ENCODE data around the gene SLC39A9.

Gene SLC39A9

GRCh38 chr14:69487771-69488170, 89.3 kb downstream of the SLC39A9 start:
- Histone ChIP-seq H3K36me3 (replicated peaks; ENCODE audit: low read depth, low read length) (no peaks in the 10 kb centered on the region), H3K4me3 (ENCODE audit: low read length) (no peak overlapping the region), H2AFZ (ENCODE audit: low read depth, low read length) (no peak overlapping the region), H3K27me3 (ENCODE audit: low read depth, low read length) (peaks cover 3% of the 10 kb centered on the region; the same call in 1 of the 2 replicates), H4K20me1 (ENCODE audit: insufficient read depth, low read length) (no peaks in the 10 kb centered on the region), H3K79me2 (ENCODE audit: low read length) (no peaks in the 10 kb centered on the region), H3K27ac (ENCODE audit: low read length) (no peak overlapping the region), H3K9me3 (ENCODE audit: insufficient read depth, low read length) (no peaks in the 10 kb centered on the region), H3K4me2 (ENCODE audit: low read length) (no peak overlapping the region), H3K4me1 (ENCODE audit: low read length) (no peaks in the 10 kb centered on the region), H3K9ac (ENCODE audit: low read length) (no peak overlapping the region)
- TF ChIP-seq EZH2phosphoT487 (IDR thresholded peaks at IDR 0.05; ENCODE audit: low read depth), result no peak
- TF ChIP-seq, protein P1, sequence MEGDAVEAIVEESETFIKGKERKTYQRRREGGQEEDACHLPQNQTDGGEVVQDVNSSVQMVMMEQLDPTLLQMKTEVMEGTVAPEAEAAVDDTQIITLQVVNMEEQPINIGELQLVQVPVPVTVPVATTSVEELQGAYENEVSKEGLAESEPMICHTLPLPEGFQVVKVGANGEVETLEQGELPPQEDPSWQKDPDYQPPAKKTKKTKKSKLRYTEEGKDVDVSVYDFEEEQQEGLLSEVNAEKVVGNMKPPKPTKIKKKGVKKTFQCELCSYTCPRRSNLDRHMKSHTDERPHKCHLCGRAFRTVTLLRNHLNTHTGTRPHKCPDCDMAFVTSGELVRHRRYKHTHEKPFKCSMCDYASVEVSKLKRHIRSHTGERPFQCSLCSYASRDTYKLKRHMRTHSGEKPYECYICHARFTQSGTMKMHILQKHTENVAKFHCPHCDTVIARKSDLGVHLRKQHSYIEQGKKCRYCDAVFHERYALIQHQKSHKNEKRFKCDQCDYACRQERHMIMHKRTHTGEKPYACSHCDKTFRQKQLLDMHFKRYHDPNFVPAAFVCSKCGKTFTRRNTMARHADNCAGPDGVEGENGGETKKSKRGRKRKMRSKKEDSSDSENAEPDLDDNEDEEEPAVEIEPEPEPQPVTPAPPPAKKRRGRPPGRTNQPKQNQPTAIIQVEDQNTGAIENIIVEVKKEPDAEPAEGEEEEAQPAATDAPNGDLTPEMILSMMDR (IDR thresholded peaks at IDR 0.05; ENCODE audit: low read depth, low read length), result no peak

DNA sequence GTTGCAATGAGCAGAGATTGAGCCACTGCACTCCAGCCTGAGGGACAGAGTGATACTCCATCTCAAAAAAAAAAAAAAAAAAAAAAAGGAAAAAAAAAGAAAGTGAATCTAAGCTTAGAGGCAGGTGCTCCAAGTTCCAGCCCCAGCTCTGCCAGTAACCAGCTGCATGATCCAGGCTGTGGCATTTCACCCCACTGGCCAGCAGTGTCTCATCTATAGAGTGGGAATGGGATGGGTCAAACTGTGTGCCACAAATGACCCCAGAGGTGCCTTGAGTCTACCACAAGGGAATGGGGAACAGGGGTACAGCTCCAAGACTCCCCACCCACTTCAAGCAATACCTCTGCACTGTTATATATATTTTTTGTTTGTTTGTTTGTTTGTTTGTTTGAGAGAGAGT, 91.0 kb downstream of the SLC39A9 start:
- Histone ChIP-seq H3K27me3 (ENCODE audit: low read depth, low read length) (peaks cover 3% of the 10 kb centered on the region; the same call in 1 of the 2 replicates), H3K79me2 (ENCODE audit: low read length) (no peaks in the 10 kb centered on the region), H3K4me2 (ENCODE audit: low read length) (no peak overlapping the region), H3K9ac (ENCODE audit: low read length) (no peak overlapping the region), H4K20me1 (ENCODE audit: insufficient read depth, low read length) (no peaks in the 10 kb centered on the region), H3K9me3 (ENCODE audit: insufficient read depth, low read length) (no peaks in the 10 kb centered on the region), H3K4me1 (ENCODE audit: low read length) (no peaks in the 10 kb centered on the region), H3K27ac (ENCODE audit: low read length) (no peak overlapping the region), H2AFZ (ENCODE audit: low read depth, low read length) (no peak overlapping the region), H3K4me3 (ENCODE audit: low read length) (no peak overlapping the region), H3K36me3 (replicated peaks; ENCODE audit: low read depth, low read length) (no peaks in the 10 kb centered on the region)
- TF ChIP-seq EZH2phosphoT487 (IDR thresholded peaks at IDR 0.05; ENCODE audit: low read depth), result no peak
- TF ChIP-seq, protein P1 (IDR thresholded peaks at IDR 0.05; ENCODE audit: low read depth, low read length), result no peak

GRCh38 chr14:69490219-69490918, 91.9 kb downstream of the SLC39A9 start:
- Histone ChIP-seq H3K4me1 (ENCODE audit: low read length) (no peaks in the 10 kb centered on the region), H3K79me2 (ENCODE audit: low read length) (no peaks in the 10 kb centered on the region), H3K9ac (ENCODE audit: low read length) (no peak overlapping the region), H3K9me3 (ENCODE audit: insufficient read depth, low read length) (no peaks in the 10 kb centered on the region), H3K27me3 (ENCODE audit: low read depth, low read length) (peaks cover 7% of the 10 kb centered on the region; the same call in 1 of the 2 replicates), H4K20me1 (ENCODE audit: insufficient read depth, low read length) (no peaks in the 10 kb centered on the region), H3K4me3 (ENCODE audit: low read length) (no peak overlapping the region), H2AFZ (ENCODE audit: low read depth, low read length) (no peak overlapping the region), H3K4me2 (ENCODE audit: low read length) (no peak overlapping the region), H3K27ac (ENCODE audit: low read length) (no peak overlapping the region), H3K36me3 (replicated peaks; ENCODE audit: low read depth, low read length) (no peaks in the 10 kb centered on the region)
- no peak for TF ChIP-seq EZH2phosphoT487 (IDR thresholded peaks at IDR 0.05; ENCODE audit: low read depth)
- TF ChIP-seq, protein P1 (IDR thresholded peaks at IDR 0.05; ENCODE audit: low read depth, low read length), result no peak

- H2AFZ ChIP-seq (ENCODE audit: low read depth, low read length), result no peak overlapping the region
- no peaks in the 10 kb centered on the region for H3K9me3 ChIP-seq (ENCODE audit: insufficient read depth, low read length)
Observed at GRCh38 chr14:69491193-69491592, 92.7 kb downstream of the SLC39A9 start.

More at GRCh38 chr14:69491193-69491592, 92.7 kb downstream of the SLC39A9 start:
- no peak overlapping the region for H3K4me3 ChIP-seq (ENCODE audit: low read length)
- no peaks in the 10 kb centered on the region for H4K20me1 ChIP-seq (ENCODE audit: insufficient read depth, low read length)
- TF ChIP-seq, protein P1 (IDR thresholded peaks at IDR 0.05; ENCODE audit: low read depth, low read length), result no peak
- TF ChIP-seq EZH2phosphoT487 (IDR thresholded peaks at IDR 0.05; ENCODE audit: low read depth), result no peak
- H3K9ac ChIP-seq (ENCODE audit: low read length), result no peak overlapping the region
- H3K4me2 ChIP-seq (ENCODE audit: low read length), result no peak overlapping the region
- no peaks in the 10 kb centered on the region for H3K4me1 ChIP-seq (ENCODE audit: low read length)
- H3K27ac ChIP-seq (ENCODE audit: low read length), result no peak overlapping the region
- H3K27me3 ChIP-seq (ENCODE audit: low read depth, low read length), result peaks cover 7% of the 10 kb centered on the region; the same call in 1 of the 2 replicates
- H3K36me3 ChIP-seq (replicated peaks; ENCODE audit: low read depth, low read length), result no peaks in the 10 kb centered on the region
- H3K79me2 ChIP-seq (ENCODE audit: low read length), result no peaks in the 10 kb centered on the region
